Esophagus muscularis mucosa (tissue), 4 donors: Measurements from ENCODE around the gene HERPUD2. TPM values are rescaled to one million over a fixed set of nuclear protein-coding genes. Genes with fewer than 3 reads are reported as not detected.

Source experiments
- DNase-seq: peaks from one replicate; pipeline ENCODE4 v3.0.0-alpha.2; 2017; ENCODE audit errors: extremely low spot score
- H3K27ac ChIP-seq, 4 donors: fragments of 200-600 bp; sonication (generic); replicated peaks in 1 of 4; 1 replicate in 3 of 4; 2 replicates in 1 of 4; pipeline ENCODE4 v1.5.1; 2016 to 2019; ENCODE audit warnings: mild to moderate bottlenecking in 1 of 4
- H3K27me3 ChIP-seq, 4 donors: fragments of 200-600 bp; sonication (generic); one replicate each; pipeline versions ENCODE4 v1.5.1 to v1.6.0; 2016 to 2019
- H3K36me3 ChIP-seq, 4 donors: fragments of 200-600 bp; sonication (generic); one replicate each; pipeline ENCODE4 v1.5.1; 2016 to 2019
- H3K4me1 ChIP-seq, 4 donors: fragments of 200-600 bp; sonication (generic); one replicate each; pipeline ENCODE4 v1.5.1; 2016 to 2019
- H3K4me3 ChIP-seq, 4 donors: fragments of 200-600 bp; sonication (generic); 1 replicate in 2 of 4; 2 replicates in 2 of 4; pipeline ENCODE4 v1.5.1; 2016 to 2019; ENCODE audit warnings: mild to moderate bottlenecking in 4 of 4, moderate library complexity in 1 of 4
- H3K9me3 ChIP-seq, 4 donors: fragments of 200-600 bp; sonication (generic); 1 replicate in 3 of 4; 2 replicates in 1 of 4; pipeline ENCODE4 v1.5.1; 2016 to 2019
- EP300 ChIP-seq: sonication (generic); formaldehyde crosslinking; IDR thresholded peaks from one replicate; pipeline ENCODE4 v1.6.1; 2017; ENCODE audit warnings: antibody characterized with exemption
- POLR2A ChIP-seq: fragments of 450-650 bp; IDR thresholded peaks from one replicate; pipeline ENCODE4 v1.6.1; 2017; ENCODE audit warnings: antibody characterized with exemption, moderate library complexity, mild to moderate bottlenecking, low read depth
- POLR2AphosphoS5 ChIP-seq, 2 donors: sonication (generic); formaldehyde crosslinking; IDR thresholded peaks; one replicate each; pipeline ENCODE4 v1.6.1; 2017; ENCODE audit warnings: antibody characterized with exemption in 2 of 2
- WGBS: methylation state at CpG from one replicate; pipeline ENCODE4 v1.1.5; 2018; 5-methylcytosine and 5-hydroxymethylcytosine counted together
- intact Hi-C: fragments of 100-400 bp; cut with DNase I; formaldehyde crosslinking; loops from one replicate; pipeline ENCODE4 v1.15.1; 2023
- total RNA-seq, 4 donors: library from RNA; depleted of rRNA; stranded (reverse); fragments of >200 nt; gene quantifications; one replicate each; pipeline versions ENCODE4 v1.1.0 to v1.2.1, GENCODE V29; 2016
- TF ChIP-seq, protein P1 (sequence below), 3 experiments: fragments of 200-600 bp in 2 of 3; fragments of 450-650 bp in 1 of 3; sonication (generic) in 2 of 3; IDR thresholded peaks; one replicate each; pipeline ENCODE4 v1.5.1; 2017 to 2019; ENCODE audit warnings: antibody characterized with exemption in 3 of 3, mild to moderate bottlenecking in 2 of 3, moderate library complexity in 1 of 3

The HERPUD2 gene
- total RNA-seq, 4 donors from 2014 or later: 25.3 to 43.4 (median 33.9) TPM

- no peaks in the 10 kb centered on the region for H3K36me3 ChIP-seq
- no peak for TF ChIP-seq POLR2AphosphoS5 (IDR thresholded peaks at IDR 0.05)
- TF ChIP-seq, protein P1, sequence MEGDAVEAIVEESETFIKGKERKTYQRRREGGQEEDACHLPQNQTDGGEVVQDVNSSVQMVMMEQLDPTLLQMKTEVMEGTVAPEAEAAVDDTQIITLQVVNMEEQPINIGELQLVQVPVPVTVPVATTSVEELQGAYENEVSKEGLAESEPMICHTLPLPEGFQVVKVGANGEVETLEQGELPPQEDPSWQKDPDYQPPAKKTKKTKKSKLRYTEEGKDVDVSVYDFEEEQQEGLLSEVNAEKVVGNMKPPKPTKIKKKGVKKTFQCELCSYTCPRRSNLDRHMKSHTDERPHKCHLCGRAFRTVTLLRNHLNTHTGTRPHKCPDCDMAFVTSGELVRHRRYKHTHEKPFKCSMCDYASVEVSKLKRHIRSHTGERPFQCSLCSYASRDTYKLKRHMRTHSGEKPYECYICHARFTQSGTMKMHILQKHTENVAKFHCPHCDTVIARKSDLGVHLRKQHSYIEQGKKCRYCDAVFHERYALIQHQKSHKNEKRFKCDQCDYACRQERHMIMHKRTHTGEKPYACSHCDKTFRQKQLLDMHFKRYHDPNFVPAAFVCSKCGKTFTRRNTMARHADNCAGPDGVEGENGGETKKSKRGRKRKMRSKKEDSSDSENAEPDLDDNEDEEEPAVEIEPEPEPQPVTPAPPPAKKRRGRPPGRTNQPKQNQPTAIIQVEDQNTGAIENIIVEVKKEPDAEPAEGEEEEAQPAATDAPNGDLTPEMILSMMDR (IDR thresholded peaks at IDR 0.05): no peak
- no peak for TF ChIP-seq EP300
- no peak for TF ChIP-seq POLR2A
- H3K4me3 ChIP-seq: no peak overlapping the region
- no peaks in the 10 kb centered on the region for H3K27me3 ChIP-seq
- H3K27ac ChIP-seq: no peak overlapping the region
- DNase-seq: no peak
- WGBS: 99% methylated on average over 7 of the region's 7 CpGs
- intact Hi-C loops: no loop called here
- no peaks in the 10 kb centered on the region for H3K9me3 ChIP-seq
- peaks cover 4 to 30% (median 21%) of the 10 kb centered on the region in 4 donors for H3K4me1 ChIP-seq
Observed at GRCh38 chr7:35712563-35713226, 17.8 kb upstream of the HERPUD2 start.

DNA sequence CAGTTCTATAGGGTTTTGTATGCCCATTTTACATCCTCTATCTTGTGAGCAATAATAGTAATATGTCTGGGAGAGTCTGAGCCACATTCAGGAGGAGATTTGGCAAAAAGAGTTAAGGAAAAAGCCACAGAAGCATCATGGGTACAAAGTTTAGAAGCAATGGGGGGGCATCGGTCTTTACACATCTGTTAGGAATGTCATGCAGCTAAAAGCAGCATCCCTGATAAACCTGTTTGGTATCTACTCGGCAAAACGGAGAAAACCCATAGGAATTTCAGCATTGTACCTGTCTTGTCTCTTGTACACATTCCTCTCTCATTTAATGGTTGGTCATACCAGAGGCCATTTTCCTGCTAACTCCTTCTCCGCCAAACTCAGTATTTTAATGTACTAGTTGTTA, 12.5 kb upstream of the HERPUD2 start:
- Histone ChIP-seq H3K9me3 (no peaks in the 10 kb centered on the region), H3K36me3 (no peaks in the 10 kb centered on the region), H3K27me3 (no peaks in the 10 kb centered on the region), H3K4me1 (peaks cover 4 to 8% (median 6%) of the 10 kb centered on the region in 4 donors), H3K27ac (no peak overlapping the region), H3K4me3 (no peak overlapping the region)
- WGBS: 88% methylated on average over 4 of the region's 4 CpGs
- intact Hi-C loops: loop anchor here (10.0 kb wide), 1 partner anchor 267 kb away; no protein-coding TSS in a partner anchor
- DNase-seq: no peak
- TF ChIP-seq, protein P1 (IDR thresholded peaks at IDR 0.05): no peak
- no peak for TF ChIP-seq POLR2AphosphoS5 (IDR thresholded peaks at IDR 0.05)
- no peak for TF ChIP-seq EP300
- no peak for TF ChIP-seq POLR2A

GRCh38 chr7:35705932-35706461, 11.1 kb upstream of the HERPUD2 start:
- intact Hi-C loops: loop anchor here (10.0 kb wide), 1 partner anchor 269 kb away; no protein-coding TSS in a partner anchor
- Histone ChIP-seq H3K27ac (no peak overlapping the region), H3K9me3 (no peaks in the 10 kb centered on the region)

GRCh38 chr7:35704261-35704660, 9.3 kb upstream of the HERPUD2 start:
- WGBS: 90% methylated on average over 1 of the region's 1 CpG
- no peak overlapping the region for H3K27ac ChIP-seq
- no peak overlapping the region for H3K4me3 ChIP-seq
- no peaks in the 10 kb centered on the region for H3K9me3 ChIP-seq
- no peaks in the 10 kb centered on the region for H3K36me3 ChIP-seq
- intact Hi-C loops: loop anchor here (10.0 kb wide), 1 partner anchor 271 kb away; no protein-coding TSS in a partner anchor
- H3K27me3 ChIP-seq: no peaks in the 10 kb centered on the region
- peaks cover 0 to under 1% (median 0%) of the 10 kb centered on the region in 4 donors for H3K4me1 ChIP-seq
- TF ChIP-seq EP300: no peak
- TF ChIP-seq POLR2A: no peak
- TF ChIP-seq, protein P1 (IDR thresholded peaks at IDR 0.05): no peak
- TF ChIP-seq POLR2AphosphoS5 (IDR thresholded peaks at IDR 0.05): no peak
- DNase-seq: no peak

More at GRCh38 chr7:35705932-35706461, 11.1 kb upstream of the HERPUD2 start:
- H3K27me3 ChIP-seq: no peaks in the 10 kb centered on the region
- H3K36me3 ChIP-seq: no peaks in the 10 kb centered on the region
- no peak for TF ChIP-seq EP300
- TF ChIP-seq, protein P1 (IDR thresholded peaks at IDR 0.05): no peak
- no peak for TF ChIP-seq POLR2A
- TF ChIP-seq POLR2AphosphoS5 (IDR thresholded peaks at IDR 0.05): no peak
- no peak overlapping the region for H3K4me3 ChIP-seq
- H3K4me1 ChIP-seq: peaks cover 4 to 8% (median 6%) of the 10 kb centered on the region in 4 donors
- no peak for DNase-seq
